HG03469 (cell line): ENCODE measurements around the gene PASK.

Experiments used
- ATAC-seq: cut with Tn5 transposase; IDR thresholded peaks from one replicate; pipeline ENCODE4 v1.9.1; 2021; ENCODE audit warnings: mild to moderate bottlenecking, moderate library complexity, moderate number of reproducible peaks; ENCODE audit not compliant: unreplicated experiment

Gene PASK

DNA sequence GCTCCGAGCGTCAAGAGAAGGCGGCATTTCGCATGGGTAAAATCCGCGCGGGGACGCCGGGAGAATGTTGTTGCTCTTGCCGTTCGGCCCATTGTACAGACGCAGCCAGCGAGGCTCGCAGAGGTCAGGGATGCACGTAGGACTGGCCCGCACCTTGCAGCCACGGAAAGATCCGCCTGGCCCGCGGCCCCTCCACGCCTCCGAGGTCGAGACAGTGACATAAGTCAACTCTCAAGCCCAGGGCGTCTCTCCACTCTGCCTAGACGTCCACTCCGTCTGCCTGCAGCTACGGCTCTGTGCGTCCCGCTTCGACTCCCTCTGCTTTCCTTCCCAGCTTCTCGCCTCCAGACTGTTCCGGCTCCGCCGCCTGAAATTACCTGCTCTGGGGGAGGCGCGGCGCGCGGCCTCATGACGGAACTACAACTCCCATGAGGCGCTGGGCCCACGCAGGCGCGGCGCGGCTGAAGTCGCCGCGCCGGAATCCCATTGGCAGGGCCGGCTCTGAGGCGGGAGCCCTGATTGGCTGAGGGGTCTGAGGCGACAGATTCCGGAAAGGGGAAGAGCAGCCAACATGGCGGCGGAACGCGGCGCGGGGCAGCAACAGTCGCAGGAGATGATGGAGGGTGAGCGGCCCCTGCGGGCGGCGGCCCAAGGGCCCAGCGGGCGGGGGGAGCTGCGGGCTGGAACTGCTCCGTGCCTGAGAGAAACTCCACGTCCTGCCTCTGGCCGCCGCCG, 820 bp upstream of the PASK start, which contains the start of gene PPP1R7:
PPP1R7 (plus strand) TSS at position 543 of the 735 bp plus-strand sequence; CDS start at position 572, 29 bp downstream.
- peak; percentile 56 for ATAC-seq

DNA sequence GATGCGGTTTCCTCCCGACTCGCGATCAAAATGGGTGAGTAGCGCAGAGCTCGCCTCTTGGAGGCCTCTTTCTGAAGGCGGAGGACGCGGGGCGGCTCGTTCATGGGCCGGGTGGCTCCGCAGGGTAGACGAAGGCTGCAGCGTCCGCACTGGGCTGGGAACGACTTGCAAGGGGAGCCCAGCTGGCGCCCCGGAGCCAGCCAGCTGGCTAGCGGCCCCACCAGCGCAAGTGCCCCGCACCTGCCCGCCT, 328 bp upstream of the PASK start:
- ATAC-seq = no peak

DNA sequence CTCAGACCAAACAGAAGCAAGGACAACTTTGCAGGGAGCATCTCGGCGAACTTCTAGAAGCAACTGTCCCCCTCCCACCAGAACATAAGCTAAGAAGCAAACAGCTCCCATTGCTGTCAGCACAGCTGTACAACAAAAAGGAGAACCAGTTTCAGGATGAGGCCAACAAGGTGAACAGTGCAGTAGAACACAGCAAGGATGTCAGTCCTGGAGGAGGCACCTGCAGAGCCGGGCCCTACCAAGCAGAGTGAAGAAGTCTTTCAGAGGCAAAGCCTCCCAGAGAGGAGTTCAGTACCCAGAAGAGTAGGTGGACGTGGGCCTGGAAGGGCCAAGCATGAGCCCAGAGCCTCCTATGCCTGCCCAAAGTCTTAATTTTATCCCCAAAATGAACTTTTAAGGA, 1.0 kb downstream of the PASK start:
- ATAC-seq = no peak

DNA sequence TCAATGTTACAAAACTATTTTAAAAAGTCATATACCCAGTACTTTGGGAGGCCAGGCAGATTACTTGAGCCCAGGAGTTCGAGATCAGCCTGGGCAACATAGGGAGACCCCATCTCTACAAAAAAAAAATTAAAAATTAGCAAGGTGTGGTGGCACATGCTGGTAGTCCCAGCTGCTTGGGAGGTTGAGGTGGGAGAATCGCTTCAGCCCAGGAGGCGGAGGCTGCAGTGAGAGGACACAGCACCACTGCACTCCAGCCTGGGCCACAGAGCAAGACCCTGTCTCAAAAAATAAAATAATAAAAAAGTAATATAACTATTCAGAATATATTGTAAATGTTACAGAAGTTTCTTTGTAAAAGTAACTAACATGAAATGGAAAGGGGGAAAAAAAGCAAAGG, 1.9 kb downstream of the PASK start:
- ATAC-seq = no peak

DNA sequence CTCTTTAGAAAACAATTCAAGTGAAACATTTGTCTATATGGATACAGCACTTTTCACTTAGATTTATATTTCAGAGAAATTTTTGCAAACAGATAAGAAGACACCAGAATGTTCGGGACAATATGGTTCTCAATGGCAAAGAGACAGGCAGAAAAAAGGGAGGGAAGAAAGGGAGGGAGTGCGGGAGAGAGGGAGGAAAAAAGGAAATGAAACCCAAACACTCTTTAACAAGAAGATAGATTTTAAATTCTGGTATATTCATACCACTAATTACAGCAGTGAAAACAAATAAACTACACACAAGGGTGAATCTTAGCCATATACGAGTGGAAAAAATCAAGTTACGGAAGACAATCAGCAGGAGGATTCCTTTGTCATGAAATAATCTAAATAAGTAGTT, 3.0 kb downstream of the PASK start:
- ATAC-seq = no peak

DNA sequence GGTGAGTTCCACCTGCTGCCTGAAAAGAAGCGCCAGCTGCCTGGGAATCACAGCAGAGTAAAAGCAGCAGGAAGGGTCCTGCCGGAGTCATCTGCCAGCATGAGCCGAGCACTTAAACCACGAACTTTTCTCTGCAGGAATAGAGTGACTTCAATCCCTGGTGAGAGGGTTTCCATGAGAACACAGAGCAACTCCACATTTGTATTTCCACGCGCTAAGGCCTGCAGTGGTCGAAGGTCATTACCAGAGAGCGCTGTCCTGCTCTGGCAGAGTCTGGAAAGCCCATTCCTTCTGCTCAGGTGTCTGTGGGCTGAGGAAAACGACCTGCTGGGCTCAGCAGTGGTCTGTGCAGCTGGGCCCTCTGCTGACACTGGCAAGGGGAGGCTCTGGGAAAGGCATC, 6.7 kb downstream of the PASK start:
- no peak for ATAC-seq

DNA sequence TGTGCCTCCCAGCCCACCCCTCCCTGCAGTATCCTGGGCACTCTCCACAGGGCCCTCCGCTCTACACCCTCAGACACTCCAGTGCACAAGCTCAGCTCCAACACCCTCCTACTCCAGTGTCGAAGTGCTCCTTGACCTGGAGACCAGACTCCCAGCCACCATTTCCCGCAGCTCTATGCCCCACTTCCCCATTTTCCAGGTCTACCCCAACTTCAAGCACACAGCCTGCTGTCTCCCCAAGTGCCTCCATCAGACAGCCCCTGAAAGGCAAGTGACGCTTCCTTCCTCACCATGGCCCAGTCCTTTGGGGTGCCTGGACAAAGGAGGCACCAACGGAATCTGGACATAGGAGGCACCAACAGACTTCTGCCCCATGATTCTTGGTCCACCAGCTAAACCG, 7.2 kb downstream of the PASK start:
- no peak for ATAC-seq

DNA sequence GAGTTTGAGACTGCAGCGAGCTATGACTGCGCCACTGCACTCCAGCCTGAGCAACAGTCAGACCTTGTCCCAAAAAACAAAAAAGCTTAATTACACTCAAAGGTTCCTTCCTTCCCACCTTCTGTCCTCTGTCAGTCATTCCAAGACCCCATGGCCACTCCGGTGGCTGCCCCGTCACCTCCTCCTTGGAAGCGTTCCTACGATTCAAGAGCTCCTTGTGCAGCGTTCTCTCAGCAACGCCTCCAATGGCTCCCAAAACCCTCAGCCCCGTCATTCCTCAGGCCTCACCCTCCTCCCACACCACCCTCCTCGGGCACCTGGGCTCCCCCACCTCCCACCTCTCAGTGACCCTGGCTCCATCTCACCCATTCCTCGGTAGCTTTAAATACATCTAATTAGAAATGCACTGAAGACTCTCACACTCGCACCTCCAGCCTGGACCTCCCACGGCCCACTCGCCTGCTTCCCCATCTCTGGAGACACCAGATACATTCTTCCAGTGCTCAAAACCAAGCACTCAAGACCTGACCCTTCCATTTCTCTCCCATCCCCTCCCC, 8.0 kb downstream of the PASK start:
- ATAC-seq = no peak

DNA sequence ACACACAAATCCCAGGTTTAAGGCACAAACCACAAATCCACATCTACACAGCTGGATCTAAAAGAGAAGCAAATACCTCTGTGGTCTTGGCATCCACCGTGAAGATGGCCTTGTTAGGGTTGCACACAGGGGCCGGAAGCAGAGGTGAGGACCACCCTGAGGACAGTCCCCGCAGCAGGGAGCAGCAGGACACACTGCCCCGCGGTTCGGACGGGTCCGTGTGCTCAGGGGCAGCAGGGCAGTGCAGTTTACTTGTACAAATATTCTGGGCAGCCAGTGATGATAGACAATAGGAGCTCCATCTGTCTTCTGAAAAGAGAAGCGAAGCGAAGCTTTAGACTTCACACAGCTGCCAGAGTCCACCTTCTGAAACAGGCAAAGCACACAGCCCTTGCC, 8.8 kb downstream of the PASK start:
- ATAC-seq = no peak

DNA sequence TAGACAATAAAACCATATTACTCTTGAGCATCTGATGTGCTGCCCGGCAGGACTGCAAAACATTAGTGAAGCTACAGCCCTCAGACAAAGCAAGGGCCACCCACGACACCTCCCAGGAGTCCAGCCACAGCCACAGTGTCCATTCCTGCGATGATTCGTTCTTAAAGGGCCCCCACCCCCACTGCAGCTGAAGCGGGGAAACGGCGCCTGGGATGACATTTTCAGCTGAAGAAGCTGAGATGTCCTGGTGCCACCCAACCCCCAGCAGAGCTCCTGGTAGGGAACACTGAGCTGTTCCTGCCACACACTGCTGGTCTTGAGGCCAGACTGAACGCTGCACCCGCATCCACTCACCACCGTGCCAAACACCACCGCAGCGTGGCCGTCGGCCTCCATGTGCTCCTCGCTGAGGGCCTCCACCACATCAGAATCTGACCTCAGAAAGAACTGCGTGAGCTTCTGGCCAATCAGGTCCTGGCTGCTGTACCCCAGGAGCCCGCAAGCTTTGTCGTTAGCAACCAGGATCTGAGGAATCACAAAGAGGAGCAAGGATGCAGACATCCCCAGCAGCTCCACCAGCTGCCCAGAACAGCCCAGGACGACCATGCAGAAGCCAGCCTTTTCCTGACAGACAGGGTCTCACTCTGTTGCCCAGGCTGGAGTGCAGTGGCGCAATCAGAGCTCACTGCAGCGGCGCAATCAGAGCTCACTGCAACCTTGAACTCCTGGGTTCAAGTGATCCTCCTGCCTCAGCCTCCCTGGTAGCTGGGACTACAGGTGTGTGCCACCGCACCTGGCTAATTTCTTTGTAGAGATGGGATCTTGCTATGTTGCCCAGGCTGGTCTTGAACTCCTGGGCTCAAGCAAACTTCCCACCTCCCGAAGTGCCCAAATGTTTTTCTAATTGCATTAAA, 9.5 kb downstream of the PASK start:
- no peak for ATAC-seq

DNA sequence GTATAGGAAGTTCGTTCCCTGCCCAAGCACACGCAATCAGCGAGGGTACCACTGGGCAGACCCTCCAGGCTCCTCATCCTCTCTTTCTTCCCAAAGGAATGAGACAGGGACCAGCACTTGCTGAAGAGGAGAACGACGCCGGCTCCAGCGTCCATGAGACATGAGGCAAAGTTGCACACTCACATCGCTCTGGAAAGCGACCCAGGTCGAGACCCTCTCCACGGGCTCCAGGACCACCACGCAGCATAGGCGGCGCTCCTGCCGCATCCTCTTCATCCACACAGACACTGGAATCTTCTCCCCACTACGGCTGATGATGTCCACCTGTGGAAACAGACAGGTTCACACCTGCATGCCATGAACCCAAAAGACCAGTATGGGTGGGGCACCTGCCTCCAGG, 10.8 kb downstream of the PASK start:
- no peak for ATAC-seq

DNA sequence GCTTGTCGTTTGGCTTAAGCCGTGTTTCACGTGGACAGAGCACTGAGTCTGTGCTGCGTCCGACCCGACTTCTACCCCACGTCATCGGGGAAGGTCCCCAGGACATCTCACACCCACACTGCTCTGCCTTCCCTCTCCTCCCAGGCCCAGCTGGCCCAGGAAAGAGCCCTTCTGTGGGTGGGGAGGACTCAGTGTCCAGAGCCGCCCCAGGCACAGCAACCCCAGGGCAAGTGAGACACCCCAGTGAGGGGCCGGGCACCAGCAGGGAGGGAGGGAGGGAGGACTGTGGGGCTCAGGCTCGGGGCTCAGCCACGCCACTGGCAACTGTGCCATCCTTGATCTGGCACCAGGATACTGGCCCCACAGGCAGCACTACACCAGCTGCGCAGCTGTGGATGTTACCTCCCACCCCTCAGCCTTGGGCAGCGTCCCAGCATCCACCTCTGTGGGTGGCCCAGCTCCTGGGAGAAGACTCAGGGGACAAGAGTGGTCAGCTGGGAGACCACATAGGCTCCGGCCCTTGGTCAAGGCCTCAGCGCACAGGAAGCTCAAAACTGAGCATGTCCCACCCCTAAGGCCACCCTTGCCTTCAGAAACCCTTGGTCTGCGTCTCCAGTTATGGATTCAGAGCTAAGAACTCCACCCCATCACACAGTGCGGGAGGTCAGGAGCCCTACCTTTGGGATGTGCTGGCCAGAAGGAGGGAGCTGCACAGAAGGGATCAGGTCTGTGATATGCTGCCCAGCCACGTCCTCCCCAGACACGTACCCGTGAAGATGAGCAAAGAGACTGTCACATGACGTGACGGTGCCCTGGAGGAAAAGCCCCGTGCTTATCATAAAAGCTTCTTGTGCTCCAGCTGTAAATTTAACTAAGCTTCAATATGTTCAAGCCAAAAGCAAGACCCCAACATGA, 11.7 kb downstream of the PASK start:
- no peak for ATAC-seq

DNA sequence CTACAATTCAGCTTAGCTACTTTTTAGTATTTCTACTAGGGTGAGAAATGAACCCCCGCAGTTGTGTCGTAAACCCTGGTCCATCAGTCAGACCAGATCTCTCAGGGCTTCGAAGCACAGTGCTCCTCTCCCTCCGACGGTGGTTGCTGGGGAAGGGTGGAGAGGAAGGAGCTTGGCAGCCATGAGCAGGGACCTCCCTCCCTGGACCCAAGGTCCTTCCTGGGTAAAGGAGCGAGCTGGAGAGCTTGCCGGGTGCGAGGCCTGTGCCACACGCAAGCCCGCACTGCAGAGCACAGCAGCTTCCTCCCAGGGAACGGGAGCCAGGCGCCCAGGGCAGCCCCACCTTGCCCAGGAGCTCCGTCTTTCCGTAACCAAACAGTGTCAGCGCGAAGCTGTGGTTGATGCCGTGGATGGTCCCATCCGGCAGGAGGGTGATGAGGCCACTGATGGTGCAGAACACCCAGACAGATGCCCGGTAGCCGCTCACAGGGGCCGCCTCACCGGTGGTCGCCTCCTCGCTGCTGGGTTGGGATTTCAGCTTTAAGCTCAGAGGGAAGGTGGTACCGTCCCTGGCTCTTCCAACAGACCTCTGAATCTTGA, 12.5 kb downstream of the PASK start:
- no peak for ATAC-seq

DNA sequence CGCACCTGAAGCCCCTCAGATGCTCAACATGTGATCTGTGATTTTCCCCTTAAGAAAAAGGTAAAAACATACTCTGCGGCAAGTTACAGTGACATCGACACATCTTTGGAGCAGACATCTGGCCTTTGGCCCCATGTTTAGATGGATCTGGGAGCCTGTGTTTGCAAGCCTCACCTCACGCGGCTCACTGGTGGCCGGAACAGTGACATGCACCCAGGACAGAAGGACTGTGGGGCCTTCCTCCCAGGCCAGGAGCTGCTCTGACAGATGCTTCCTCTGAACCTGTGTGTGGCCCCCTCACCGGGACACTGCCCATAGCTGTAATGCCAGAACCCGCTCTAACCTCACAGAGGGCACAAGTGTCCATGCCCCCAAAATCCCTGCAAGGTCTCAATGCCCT, 13.1 kb downstream of the PASK start:
- ATAC-seq = no peak

DNA sequence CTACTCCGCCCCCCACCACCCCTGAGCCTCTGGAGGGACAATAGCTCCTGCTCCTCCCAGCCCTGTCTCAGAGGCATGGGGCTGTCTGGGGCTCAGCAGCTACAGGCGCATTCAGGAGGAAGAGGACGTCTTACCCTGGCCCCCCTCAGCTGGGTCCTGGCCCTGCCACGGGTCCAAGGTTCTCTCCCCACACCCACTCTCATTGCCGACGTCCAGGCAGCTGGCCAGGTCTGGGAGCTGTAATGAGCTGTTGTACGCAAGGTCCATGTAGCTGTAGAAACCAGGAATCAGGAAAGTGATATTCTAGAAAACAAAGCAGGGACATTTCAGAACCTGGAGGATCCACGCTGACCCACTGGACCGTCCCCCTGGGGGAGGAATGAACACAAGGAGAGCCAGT, 13.5 kb downstream of the PASK start:
- ATAC-seq = no peak

DNA sequence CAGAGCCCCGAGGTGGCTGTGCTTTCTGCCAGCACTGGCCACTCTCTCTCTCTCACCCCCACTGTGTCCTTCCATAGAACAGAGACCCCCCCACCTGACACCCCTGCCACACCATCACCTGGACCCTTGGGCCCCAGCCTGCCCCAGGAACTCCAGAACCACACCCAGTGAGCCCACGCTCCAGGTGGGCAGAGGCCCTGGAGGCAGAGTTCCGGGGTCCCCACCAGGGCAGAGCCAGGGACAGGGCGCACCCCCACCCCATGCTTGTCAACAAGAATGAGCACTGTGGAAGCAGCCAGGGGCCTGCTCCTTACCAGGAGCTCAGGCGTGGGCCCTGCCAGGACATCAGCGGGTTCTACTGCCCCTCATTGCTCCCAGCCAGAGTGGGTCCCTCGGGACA, 14.6 kb downstream of the PASK start:
- no peak for ATAC-seq

DNA sequence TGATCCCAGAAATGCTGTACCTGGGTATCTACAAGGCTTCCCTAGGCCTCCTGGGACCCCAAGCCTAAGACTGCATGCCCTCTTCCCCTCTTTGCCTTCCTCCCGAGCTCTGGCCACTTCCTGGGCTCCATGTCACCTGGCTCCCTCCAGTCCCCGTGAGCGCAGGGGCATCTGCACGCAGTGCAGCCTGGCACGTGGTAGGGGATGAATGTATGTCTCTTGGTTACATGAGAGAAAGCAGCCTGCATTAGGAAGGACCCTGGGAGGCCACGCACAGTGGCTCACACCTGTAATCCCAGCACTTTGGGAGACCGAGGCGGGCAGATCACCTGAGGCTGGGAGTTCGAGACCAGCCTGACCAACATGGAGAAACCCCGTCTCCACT, 15.8 kb downstream of the PASK start:
- no peak for ATAC-seq

DNA sequence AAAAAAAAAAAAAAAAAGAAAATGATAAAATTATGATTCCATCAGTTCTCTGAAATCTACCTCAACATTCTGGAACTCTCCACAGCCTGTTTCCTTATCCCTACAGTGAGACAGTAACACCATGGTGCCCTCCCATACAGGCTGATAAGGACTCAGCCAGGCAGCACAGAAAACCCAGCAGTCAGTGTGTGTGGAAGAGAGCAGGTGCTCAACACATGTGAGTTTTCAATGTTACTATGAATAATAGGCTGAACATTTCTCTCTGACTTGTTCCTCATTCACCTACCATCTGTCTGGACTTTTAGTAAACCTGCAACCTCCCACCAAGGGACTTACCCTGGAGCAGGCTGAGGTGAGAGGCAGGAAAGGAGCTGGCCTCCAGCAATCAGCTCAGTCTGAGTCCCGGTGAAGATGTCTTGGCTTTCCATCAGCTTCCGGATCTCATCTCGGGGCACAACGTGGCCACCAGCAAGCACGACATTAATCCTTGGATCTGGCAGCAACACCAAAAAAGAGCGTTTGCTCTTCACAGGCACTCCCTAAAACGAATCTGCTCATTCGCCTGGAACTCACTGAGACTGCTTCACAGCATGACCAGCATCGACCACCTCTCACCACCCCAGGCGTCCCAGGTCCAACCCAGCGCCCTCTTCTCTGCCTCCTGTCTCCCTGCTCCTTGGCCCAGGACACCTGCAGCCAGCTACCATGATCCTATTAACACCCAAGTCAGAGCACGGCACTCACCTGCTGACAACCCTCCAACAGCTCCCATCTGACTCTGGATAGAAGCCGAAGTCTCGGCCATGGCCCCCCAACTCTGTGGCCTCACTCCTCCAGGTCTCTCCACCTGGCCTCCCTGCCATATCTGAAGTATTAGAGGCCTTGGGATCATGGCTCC, 16.5 kb downstream of the PASK start:
- ATAC-seq = no peak

DNA sequence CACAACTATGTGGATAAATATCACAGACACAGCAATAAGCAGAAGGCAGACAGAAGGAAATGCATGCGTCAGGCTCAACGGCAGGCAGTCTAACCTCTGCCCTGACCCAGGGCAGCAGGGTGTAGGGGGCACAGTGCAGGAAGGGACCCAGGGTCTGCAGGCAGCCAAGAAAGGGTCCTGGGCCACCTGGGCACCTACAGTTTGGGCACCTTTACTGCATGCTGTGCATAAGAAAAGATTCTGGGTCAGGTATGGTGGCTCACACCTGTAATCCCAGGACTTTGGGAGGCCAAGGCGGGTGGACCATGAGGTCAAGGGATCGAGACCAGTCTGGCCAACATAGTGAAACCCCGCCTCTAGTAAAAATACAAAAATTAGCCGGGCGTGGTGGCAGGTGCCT, 17.7 kb downstream of the PASK start:
- no peak for ATAC-seq

DNA sequence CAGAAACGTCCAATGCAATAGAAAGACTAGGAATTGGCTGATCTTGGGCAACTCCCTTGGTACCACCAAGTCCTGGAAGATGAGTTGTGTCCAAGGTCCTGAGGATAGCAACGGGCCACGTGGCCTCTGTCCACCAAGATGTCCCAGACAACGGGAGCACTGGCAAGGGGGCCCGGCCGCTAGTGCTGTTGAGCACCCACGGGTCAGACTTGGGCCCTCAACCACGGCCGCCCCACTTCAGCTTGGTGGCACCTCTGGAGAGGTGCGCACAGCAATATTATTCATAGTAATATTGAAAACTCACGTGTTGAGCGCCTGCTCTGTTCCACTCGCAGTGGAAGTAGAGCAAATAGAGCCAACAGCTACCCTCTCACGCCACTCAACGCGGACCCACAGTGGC, 19.0 kb downstream of the PASK start:
- ATAC-seq = no peak
